Hematopoietic multipotent progenitor cell treated with erythropoietin and hydrocortisone succinate and interleukin-3 and kit ligand, for 15 days (in vitro differentiated cells): Measurements from ENCODE around the gene ZNF22.

Experiments
- DNase-seq: peaks from one replicate; pipeline ENCODE4 v3.0.0-alpha.2; 2015; ENCODE audit warnings: low spot score

The ZNF22 gene

GRCh38 chr10:44965104-44965503 lies 35.6 kb upstream of the ZNF22 start:
- DNase-seq: no peak

GRCh38 chr10:44965651-44966097 lies 35.0 kb upstream of the ZNF22 start:
- no peak for DNase-seq

DNA sequence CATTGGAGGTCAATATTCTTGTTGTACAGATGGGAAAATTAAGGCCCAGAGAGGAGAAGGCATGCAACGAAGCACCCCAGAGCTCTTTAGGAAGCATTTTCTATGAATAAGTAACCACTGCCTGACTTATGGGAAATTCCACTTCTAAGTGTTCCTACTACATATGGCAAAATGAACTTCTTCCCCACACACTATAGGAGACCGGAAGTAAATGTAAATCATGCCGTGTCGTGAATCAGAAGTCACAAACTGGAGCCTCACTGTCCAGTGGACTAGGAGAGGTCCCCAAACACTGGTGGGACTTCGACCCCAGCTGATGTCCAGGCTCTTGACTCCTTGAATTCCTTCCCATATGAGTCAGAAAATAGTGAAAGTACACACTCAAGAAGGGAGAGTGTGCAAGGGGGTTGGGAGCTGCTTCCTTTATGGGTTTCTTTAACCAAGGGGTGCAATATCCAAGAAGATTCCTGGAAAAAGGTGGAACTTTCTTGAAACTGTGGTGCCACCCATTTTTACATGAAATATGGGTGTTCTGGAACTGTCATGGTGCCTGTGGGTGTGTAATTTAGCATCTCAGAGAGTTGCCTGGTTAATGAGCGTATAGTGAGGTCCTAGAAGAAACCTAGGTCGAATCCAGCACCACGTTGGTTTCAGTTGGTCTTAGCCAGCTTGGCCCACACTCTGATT lies 34.5 kb upstream of the ZNF22 start:
- no peak for DNase-seq

DNA sequence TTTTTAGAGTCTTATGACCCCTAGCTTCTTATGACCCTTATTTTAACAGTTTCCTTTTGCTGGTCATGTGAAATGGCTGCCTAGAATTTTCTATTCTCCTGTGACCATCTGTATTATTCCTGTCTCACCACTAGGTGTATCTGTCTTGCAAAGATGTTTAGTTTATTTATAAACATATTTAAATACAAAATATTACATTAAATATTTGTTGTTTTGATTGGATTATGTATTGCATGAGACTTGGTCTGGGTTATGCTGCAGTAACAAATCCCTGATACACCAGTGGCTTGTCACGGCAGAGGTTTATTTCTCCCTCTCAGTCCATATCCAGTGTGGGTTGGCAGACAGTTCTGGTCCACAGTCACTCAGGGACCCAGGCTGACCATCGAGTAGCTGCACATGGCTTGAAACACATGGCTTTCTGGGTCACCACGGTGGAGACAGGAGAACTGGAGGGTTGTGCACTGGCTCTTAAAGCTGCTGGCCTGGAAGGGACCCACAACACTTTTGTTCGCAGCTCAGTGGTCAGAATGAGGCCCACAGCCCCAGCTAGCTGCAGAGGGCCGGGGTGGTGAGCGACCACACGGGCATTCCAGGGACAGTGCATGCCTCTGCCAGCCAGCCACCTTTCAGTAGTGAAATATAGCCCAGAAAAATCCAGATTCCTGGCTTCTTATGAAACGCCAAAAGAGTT lies 33.8 kb upstream of the ZNF22 start:
- no peak for DNase-seq

GRCh38 chr10:44967616-44968015 lies 33.1 kb upstream of the ZNF22 start:
- DNase-seq: no peak

DNA sequence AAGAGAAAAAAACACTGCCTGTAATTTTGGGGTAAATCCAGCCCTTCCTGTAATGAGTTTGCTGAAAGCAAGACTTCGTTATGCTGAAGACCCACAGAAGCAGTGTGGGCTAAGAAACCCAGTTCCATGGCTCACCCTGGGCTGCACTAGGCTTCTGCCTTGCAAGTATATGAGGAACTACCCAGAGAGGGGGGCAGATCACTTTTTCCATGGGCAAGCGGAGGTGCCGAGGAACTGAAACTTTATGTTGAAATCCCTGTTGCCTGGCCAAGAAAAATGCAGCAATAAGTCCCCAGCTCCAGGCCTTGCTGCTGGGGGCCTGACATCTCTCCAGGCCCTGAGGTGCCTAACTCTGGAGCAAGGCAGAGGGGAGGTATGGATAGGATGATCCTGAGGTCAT lies 32.6 kb upstream of the ZNF22 start:
- no peak for DNase-seq

DNA sequence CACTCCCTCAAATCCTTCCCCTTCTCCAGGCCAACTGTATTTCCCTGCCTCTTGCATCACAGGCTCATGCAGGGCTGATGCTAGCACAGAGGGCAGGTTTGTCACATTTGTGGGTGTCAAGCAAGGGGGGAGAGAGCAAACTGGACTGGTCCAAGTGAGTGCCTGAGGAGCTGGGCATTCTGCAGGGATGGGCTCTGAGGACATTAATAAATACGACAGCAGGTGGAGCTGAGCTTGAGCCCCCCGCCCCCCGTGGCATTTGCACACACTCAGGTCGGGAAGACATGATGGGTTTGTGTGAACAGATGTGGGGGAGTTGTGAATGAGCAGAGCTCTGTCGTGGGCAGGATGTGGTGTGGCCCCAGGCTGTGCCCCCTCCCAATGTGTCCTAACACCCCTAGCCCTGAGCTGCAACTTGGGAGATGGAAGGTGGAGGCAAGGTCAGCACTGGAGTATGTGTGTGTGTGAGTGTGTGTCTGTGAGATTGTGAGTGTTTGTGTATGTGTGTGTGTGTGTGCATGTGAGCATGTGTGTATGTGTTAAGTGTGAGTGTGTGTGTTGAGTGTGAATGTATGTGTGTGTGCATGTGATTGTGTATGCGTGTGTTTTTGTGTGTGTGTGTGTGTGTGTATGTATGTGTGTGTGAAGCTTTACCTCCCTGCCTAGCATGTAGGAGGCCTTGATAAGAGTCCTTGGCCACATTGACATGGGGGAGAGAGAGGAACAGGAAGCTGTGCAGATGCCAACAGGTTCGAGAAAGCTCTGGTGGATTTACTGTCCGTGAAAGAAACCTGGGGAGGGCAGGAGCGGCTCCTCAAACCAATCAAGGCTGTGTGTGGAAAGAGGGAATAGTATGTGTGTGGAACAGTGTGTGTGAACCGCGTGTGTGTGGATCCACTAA lies 32.0 kb upstream of the ZNF22 start:
- DNase-seq: no peak

DNA sequence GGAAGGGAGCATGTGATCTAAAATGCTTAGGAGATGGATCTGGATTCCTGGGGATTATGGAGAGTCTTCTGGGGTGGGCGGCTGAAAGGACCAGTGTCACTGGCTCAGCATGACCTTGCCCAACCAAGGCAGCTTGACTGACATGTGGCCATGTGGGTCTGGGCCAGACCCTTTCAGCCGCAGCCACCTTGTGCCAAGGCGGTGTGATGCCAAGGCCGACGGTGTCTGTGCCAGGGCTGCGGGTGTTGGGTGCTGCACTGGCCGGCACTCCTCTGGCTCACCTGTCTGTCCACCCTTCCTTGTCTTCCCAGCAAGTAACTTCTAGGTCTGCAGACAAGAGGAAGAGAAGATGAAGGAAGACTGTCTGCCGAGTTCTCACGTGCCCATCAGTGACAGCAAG lies 30.9 kb upstream of the ZNF22 start:
- DNase-seq: no peak

GRCh38 chr10:44970812-44971395 lies 29.8 kb upstream of the ZNF22 start:
- DNase-seq: no peak

DNA sequence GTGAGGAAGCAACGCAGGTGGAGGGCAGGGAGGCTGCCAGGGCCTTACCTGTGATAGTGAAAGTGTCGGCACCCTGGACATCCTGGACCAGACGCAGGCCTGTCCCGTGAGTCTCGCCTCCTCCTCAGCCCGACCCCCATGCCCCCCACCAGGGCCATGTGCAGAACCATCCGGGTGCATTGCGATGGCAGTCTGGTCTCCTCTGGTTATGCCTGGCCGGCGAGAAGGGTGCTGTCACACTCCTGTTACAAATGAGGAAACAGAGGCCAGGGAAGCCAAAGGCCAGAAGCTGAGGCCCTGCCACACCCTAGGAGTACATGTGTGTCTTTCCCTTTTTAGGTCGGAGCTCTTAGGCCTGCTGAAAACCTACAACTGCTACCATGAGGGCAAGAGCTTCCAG lies 29.3 kb upstream of the ZNF22 start:
- no peak for DNase-seq

GRCh38 chr10:44971935-44972757 lies 28.6 kb upstream of the ZNF22 start:
- no peak for DNase-seq

DNA sequence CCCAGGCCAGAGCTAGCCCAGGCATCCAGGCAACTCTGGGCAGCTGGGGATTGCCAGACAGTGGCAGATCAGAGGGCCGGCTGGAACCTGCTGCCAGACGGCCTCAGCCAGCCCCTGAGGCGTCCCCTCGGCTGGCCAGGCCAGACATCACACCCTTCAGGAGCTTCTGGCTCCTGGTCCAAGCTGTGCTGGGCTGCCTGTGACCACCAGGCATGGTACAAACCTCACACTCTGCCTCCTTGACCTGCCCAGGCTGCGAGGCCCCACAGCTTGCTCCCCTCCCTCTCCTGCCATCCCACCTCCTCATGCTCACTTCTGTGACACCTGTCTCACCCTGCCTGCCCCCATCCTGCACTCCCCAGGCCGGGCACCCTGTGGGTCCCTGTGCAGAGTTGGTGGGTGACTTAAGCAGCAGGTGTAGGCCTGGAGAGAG lies 27.8 kb upstream of the ZNF22 start:
- DNase-seq: no peak

GRCh38 chr10:44973323-44974081 lies 27.2 kb upstream of the ZNF22 start:
- no peak for DNase-seq

GRCh38 chr10:44974082-44974627 lies 26.6 kb upstream of the ZNF22 start:
- no peak for DNase-seq

- peak; percentile 35 for DNase-seq
These were observed 25.9 kb upstream of the ZNF22 start for GRCh38 chr10:44974628-44975430.

- DNase-seq: no peak
These were observed 25.0 kb upstream of the ZNF22 start for GRCh38 chr10:44975431-44976331.

GRCh38 chr10:44976352-44977198 lies 24.1 kb upstream of the ZNF22 start:
- no peak for DNase-seq
